Fibroblast of mammary gland (primary cell): ENCODE data around the gene IGF1R.
A peak's percentile ranks its signal among the peaks of the same experiment; 100 is the strongest.

Experiments
- DNase-seq: peaks from one replicate; pipeline ENCODE4 v3.0.0-alpha.2; 2010; ENCODE audit warnings: low read depth
- H3K4me3 ChIP-seq: 2 replicates; pipeline ENCODE4 v1.5.1; 2011; ENCODE audit warnings: low read depth, mild to moderate bottlenecking, low read length, moderate library complexity; ENCODE audit not compliant: control insufficient read depth
- CTCF ChIP-seq: conservative IDR thresholded peaks from 2 replicates; pipeline ENCODE4 v1.5.1; 2011; ENCODE audit warnings: low read depth, low read length, inconsistent platforms; ENCODE audit not compliant: control insufficient read depth, insufficient read depth

Gene IGF1R

GRCh38 chr15:98817745-98818144 is 169.4 kb downstream of the IGF1R start:
- no peak for TF ChIP-seq CTCF
- DNase-seq, result no peak
- H3K4me3 ChIP-seq, result no peak overlapping the region

- TF ChIP-seq CTCF, result no peak
- peak; percentile 91 for DNase-seq
- no peak overlapping the region for H3K4me3 ChIP-seq
Measured at GRCh38 chr15:98823012-98823458, 174.7 kb downstream of the IGF1R start.

- no peak overlapping the region for H3K4me3 ChIP-seq
- no peak for DNase-seq
- TF ChIP-seq CTCF, result no peak
Measured at GRCh38 chr15:98823616-98824015, 175.3 kb downstream of the IGF1R start.

- TF ChIP-seq CTCF, result no peak
- DNase-seq, result no peak
- no peak overlapping the region for H3K4me3 ChIP-seq
Measured at GRCh38 chr15:98824595-98824994, 176.3 kb downstream of the IGF1R start.

GRCh38 chr15:98826658-98827057 is 178.3 kb downstream of the IGF1R start:
- H3K4me3 ChIP-seq, result no peak overlapping the region
- no peak for TF ChIP-seq CTCF
- no peak for DNase-seq

- DNase-seq, result no peak
- H3K4me3 ChIP-seq, result no peak overlapping the region
- no peak for TF ChIP-seq CTCF
Measured at GRCh38 chr15:98827217-98827616, 178.9 kb downstream of the IGF1R start.

- TF ChIP-seq CTCF, result no peak
- H3K4me3 ChIP-seq, result no peak overlapping the region
- no peak for DNase-seq
Measured at GRCh38 chr15:98830034-98830634, 181.8 kb downstream of the IGF1R start.
